Dedifferentiated amniotic fluid mesenchymal stem cell (primary cell): Measurements from ENCODE around the gene IQGAP2.
"Not testable (repeated sequence)": the region's sequence is repeated elsewhere in the genome, so short reads cannot be mapped to it uniquely, and the experiment has no call there.

Experiments
- DNase-seq: peaks from one replicate; pipeline ENCODE4 v3.0.0-alpha.2; 2016; ENCODE audit errors: extremely low spot score

The IQGAP2 gene

DNA sequence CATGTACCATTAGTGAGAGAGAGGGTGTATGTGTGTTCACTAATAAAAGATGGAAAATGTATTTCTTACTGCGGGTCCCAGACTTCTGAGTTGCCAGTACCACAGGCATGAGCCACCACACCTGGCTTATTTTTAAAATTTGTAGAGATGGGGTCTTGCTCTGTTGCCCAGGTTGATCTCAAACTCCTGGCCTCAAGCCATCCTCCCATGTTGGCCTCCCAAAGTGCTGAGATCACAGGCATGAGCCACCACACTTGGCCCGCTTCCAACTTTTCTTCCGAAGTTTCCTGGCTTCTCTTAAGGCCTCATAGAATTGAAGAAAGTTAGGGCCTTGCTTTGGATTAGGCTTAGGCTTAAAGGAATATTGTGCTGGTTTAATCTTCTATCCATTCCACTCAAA, 260.5 kb downstream of the IQGAP2 start:
- DNase-seq: no peak

GRCh38 chr5:76664079-76664478, 261.0 kb downstream of the IQGAP2 start:
- no peak for DNase-seq

- DNase-seq: no peak
Observed at GRCh38 chr5:76667495-76667894, 264.4 kb downstream of the IQGAP2 start.

DNA sequence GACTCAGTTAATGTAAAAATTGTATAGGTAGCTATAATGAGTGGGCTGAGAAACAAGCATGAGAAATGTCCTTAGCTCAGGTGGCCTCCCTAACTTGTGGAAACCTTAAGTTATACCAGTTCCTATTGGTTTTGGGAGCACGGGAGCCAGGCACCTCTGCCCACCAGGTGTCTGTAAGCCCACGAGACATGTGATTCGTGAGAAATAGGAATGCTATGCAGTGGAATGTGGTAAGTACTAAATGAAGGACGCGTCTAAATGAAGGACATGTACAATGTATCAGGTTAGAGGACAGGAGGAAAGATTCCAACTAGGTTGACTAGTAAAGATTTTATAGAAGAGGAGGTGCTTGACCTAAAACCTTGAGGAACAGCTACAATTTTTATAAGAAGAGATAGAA, 266.2 kb downstream of the IQGAP2 start:
- no peak for DNase-seq

- no peak for DNase-seq
Observed at GRCh38 chr5:76670508-76670907, 267.4 kb downstream of the IQGAP2 start.

DNA sequence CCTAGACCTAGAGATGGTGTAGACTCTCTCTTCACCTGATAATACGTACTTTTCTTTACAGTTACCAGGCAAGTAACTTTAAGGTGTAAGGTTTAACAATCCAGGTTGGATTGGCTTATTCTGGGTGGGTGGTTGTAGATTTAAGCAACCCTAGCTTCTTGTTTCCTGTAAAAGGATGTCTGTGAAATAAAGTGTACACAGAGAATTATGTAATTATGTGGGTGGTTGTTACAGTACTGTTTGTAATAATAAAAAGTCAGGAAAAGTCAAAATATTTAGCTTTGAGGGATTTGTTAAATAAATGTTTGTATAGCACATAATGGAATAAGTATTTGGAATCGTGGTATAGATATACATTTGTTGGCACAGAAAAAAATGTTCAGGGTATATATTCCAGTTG, 269.2 kb downstream of the IQGAP2 start:
- DNase-seq: no peak

- no peak for DNase-seq
Observed at GRCh38 chr5:76673125-76673524, 270.0 kb downstream of the IQGAP2 start.

- no peak for DNase-seq
Observed at GRCh38 chr5:76674330-76675066, 271.4 kb downstream of the IQGAP2 start.

DNA sequence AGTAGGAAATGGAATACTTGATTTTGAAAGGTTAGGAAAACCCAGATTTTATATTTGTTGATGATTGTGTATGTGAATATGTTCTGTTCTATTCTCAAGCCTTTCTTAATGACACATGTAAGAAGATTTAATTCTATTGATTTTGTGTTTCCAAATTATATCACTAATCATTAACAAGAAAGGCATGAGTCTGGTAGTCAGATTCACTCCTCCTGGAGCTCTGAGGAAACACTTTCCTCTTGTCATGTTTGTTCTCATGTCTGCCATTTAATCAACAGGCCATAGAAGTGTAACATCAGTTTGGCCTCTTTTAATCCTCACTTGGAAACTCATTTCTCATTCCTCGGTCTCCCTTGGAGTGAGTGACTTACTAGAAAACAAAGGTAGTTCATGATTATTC, 272.3 kb downstream of the IQGAP2 start:
- DNase-seq: no peak

GRCh38 chr5:76677849-76678472, 274.9 kb downstream of the IQGAP2 start:
- no peak for DNase-seq

DNA sequence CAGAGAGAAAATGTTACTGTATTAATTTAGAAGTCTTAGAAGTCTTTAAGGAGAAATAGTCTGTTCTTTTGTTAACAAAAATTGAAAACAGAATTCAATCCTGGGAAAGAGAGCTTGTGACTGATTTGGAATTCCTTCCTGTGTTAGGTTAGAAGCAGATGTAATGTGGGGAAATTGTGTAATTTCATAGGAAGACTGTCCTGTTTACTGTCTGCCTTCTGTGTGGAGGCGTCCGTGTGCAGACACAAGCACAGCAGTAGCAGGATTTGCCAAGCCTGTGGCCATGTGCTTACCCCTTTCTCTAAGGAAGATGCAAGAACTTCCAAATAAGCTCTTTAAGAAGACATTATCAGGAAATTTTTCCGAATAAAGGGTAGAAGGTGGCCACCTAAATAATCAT, 276.1 kb downstream of the IQGAP2 start:
- no peak for DNase-seq

- not testable (repeated sequence) for DNase-seq
Observed at GRCh38 chr5:76680826-76681225, 277.7 kb downstream of the IQGAP2 start.

- DNase-seq: no peak
Observed at GRCh38 chr5:76681287-76681686, 278.2 kb downstream of the IQGAP2 start.

DNA sequence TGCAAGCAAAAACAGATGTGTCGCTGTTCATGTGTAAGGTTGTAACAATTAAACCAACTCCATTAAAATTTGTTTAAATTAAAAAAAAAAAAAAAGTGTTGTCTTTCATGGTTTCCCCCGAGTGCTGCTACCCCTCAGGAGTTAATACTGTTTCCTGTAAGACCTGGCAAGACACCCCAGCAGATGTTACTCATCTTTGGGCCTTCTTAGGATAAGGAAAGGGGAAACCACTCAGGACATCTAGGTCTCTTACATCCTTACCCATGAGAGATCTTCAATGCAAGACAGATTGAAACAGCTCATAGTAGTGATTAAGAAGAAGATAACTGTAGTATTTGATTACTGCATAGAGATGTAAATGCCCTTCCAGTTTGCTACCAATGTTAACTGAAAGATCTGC, 279.3 kb downstream of the IQGAP2 start:
- no peak for DNase-seq

DNA sequence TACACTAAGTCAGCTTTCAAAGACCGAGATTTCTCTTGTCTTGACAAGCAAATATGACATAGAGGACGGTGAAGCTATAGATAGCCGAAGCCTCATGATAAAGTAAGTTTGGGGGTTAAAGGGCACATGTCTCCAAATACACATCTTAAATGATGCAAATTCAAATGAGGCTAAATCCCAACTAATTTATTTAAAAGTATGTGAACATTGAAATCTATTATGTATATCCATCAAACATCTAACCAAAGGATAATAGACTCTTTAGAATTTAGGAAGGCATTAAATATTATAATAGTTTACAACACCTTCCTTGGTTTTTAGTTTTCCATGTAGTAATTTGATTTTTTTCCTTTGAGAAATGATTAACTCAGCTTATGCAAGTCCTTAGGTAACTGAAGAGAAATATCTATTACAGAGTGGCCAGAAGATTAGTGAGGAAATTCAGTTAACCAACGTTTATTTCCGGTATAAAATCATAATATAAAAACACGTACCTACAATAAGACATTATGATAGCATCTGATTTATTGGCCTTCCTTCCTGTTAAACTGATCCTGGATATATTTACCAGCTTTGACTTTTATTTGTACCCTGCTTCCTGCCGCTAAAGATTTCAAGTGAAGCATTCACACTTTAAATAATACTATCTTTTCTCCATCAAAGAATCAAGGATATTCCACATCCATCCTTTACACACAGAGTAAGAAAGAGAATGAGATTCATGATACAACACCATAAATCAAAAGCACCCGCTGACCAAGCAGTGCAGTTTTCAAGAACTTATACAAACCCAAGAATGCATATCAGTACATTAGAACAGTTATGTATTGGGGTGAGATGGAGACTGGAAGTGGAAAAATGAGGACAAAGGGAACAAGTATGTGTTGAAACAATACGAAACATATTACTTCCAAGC, 281.0 kb downstream of the IQGAP2 start:
- DNase-seq: no peak

- no peak for DNase-seq
Observed at GRCh38 chr5:76684756-76685519, 281.9 kb downstream of the IQGAP2 start.

GRCh38 chr5:76685704-76686103, 282.6 kb downstream of the IQGAP2 start:
- DNase-seq: no peak

GRCh38 chr5:76688212-76688611, 285.1 kb downstream of the IQGAP2 start:
- no peak for DNase-seq

DNA sequence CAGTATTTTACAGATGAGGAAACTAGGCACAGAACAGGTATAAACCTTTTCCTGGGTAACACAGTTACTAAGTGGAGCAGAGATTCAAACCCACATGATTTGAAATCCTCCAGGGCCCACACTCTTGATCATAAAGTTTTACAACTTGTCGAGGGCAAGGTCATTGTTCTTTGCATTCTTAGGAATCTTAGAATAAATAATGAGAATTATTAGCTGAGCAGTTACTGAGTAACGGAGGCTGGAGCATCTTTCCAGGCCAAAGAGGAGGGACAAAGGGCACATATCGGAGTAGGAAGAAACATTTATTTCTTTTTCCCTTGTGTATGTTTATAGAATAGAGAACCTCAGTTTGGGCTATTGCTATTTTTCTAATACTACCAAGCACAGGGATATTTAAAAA, 285.8 kb downstream of the IQGAP2 start:
- DNase-seq: no peak

GRCh38 chr5:76689321-76690036, 286.4 kb downstream of the IQGAP2 start:
- peak; percentile 86 for DNase-seq

- DNase-seq: peak; percentile 18
Observed at GRCh38 chr5:76690037-76690679, 287.1 kb downstream of the IQGAP2 start.
